Measurements from ENCODE around the gene KCNK10. TPM values are rescaled to one million over a fixed set of nuclear protein-coding genes. Genes with fewer than 3 reads are reported as not detected.

Gene KCNK10
- total RNA-seq, 1 donor from 2014 or later: 1.4 TPM

DNA sequence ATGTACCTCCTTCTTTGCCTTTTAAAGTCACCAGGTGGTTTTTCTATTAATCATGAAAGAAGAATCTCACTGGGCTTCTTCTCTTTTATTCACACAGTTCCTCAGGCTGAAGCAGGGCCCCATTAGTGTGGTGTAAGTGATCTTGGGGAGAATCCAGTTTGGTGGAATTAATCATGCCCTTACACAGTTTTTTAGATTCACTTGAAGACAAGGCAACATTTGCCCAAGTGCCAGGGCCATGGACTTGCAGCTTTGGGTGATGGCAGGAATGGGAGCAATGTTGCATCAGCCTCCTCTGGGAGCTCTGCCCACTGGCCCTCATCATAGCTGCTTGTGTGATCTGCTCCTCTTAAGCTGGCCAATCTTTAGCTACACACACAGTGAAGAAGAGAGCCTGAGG is 33.8 kb downstream of the KCNK10 start:
- TF ChIP-seq, protein P1, sequence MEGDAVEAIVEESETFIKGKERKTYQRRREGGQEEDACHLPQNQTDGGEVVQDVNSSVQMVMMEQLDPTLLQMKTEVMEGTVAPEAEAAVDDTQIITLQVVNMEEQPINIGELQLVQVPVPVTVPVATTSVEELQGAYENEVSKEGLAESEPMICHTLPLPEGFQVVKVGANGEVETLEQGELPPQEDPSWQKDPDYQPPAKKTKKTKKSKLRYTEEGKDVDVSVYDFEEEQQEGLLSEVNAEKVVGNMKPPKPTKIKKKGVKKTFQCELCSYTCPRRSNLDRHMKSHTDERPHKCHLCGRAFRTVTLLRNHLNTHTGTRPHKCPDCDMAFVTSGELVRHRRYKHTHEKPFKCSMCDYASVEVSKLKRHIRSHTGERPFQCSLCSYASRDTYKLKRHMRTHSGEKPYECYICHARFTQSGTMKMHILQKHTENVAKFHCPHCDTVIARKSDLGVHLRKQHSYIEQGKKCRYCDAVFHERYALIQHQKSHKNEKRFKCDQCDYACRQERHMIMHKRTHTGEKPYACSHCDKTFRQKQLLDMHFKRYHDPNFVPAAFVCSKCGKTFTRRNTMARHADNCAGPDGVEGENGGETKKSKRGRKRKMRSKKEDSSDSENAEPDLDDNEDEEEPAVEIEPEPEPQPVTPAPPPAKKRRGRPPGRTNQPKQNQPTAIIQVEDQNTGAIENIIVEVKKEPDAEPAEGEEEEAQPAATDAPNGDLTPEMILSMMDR (conservative IDR thresholded peaks at IDR 0.05): no peak
- H3K4me1 Mint-ChIP-seq (ENCODE audit: unreplicated experiment): no peaks in the 10 kb centered on the region
- H3K9me3 Mint-ChIP-seq: no peaks in the 10 kb centered on the region
- H3K36me3 Mint-ChIP-seq: no peaks in the 10 kb centered on the region
- peaks cover 4% of the 10 kb centered on the region for H3K27me3 Mint-ChIP-seq
- H3K4me3 Mint-ChIP-seq: no peak overlapping the region
- no peak for DNase-seq (ENCODE audit: extremely low spot score, unreplicated experiment)
- no peak overlapping the region for H3K27ac Mint-ChIP-seq

DNA sequence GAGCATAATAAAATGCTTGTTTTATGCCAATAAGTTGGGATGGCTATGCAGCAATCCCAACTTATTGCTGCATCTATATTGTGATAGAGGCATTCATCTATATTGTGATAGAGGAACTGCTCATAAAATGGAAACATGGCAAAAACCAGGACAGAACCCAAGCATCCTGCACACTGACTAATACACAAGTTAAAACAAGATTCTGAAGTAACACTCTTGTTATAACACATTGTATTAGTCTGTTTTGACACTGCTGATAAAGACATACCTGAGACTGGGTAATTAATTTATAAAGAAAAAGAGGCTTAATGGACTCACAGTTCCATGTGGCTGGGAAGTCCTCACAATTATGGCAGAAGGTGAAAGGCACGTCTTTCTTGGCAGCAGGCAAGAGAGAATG is 36.8 kb downstream of the KCNK10 start:
- H3K27ac Mint-ChIP-seq: no peak overlapping the region
- no peak for DNase-seq (ENCODE audit: extremely low spot score, unreplicated experiment)
- no peaks in the 10 kb centered on the region for H3K36me3 Mint-ChIP-seq
- H3K4me3 Mint-ChIP-seq: no peak overlapping the region
- no peaks in the 10 kb centered on the region for H3K4me1 Mint-ChIP-seq (ENCODE audit: unreplicated experiment)
- no peaks in the 10 kb centered on the region for H3K9me3 Mint-ChIP-seq
- H3K27me3 Mint-ChIP-seq: peaks cover 4% of the 10 kb centered on the region
- TF ChIP-seq, protein P1 (conservative IDR thresholded peaks at IDR 0.05): no peak

DNA sequence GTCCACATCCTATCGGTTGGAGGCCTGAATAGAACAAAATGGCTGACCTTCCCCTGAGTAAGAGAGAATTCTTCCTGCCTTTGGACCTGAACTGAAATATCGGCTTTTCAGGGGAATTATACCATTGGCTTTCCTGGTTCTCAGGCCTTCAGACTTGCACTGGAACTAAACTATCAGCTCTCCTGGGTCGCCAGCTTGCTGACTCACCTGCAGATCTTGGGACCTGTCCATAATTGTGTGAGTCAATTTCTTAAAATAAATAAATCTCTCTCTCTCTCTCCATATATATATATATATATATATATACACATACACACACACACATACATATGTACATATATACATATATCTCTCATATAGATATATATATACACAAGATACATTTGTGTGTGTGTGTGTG is 41.6 kb downstream of the KCNK10 start:
- peaks cover 13% of the 10 kb centered on the region for H3K27me3 Mint-ChIP-seq
- TF ChIP-seq, protein P1 (conservative IDR thresholded peaks at IDR 0.05): no peak
- H3K27ac Mint-ChIP-seq: no peak overlapping the region
- H3K9me3 Mint-ChIP-seq: no peaks in the 10 kb centered on the region
- H3K36me3 Mint-ChIP-seq: no peaks in the 10 kb centered on the region
- H3K4me3 Mint-ChIP-seq: no peak overlapping the region
- no peak for DNase-seq (ENCODE audit: extremely low spot score, unreplicated experiment)
- no peaks in the 10 kb centered on the region for H3K4me1 Mint-ChIP-seq (ENCODE audit: unreplicated experiment)

DNA sequence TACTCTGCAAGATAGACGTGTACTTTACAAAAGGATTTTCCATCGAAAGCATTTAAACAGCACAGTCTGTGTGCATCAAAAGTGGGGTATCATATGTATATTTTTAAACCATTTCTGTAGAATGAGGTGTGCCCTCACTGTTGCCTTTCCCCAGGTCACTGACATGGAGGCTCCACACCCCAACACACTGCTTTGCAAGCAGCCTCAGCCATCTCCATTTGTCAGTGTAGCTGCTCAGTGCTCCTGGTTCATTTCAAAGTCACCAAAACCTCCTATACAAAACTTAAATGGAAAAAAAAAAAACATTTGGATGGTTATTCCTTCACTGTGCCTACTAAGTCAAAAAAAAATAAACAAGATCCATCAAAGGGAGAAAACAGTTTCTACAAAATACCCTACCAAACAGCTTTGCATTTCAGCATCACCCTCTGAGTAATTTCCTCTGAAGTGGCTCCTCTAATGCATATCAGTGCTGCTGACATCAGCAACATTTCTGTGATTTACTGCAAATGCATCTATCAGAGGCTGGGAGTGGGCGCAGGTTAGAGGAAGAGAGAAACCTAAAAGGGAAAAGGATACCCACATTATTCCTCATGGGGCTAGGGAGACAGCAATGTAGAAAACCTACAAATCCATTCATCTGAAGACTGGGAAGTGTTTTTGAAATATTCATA is 46.0 kb downstream of the KCNK10 start:
- Mint-ChIP-seq H3K4me3 (no peak overlapping the region), H3K27me3 (peaks cover 22% of the 10 kb centered on the region), H3K36me3 (no peaks in the 10 kb centered on the region), H3K27ac (no peak overlapping the region), H3K9me3 (no peaks in the 10 kb centered on the region), H3K4me1 (ENCODE audit: unreplicated experiment) (no peaks in the 10 kb centered on the region)
- TF ChIP-seq, protein P1 (conservative IDR thresholded peaks at IDR 0.05): no peak
- no peak for DNase-seq (ENCODE audit: extremely low spot score, unreplicated experiment)

DNA sequence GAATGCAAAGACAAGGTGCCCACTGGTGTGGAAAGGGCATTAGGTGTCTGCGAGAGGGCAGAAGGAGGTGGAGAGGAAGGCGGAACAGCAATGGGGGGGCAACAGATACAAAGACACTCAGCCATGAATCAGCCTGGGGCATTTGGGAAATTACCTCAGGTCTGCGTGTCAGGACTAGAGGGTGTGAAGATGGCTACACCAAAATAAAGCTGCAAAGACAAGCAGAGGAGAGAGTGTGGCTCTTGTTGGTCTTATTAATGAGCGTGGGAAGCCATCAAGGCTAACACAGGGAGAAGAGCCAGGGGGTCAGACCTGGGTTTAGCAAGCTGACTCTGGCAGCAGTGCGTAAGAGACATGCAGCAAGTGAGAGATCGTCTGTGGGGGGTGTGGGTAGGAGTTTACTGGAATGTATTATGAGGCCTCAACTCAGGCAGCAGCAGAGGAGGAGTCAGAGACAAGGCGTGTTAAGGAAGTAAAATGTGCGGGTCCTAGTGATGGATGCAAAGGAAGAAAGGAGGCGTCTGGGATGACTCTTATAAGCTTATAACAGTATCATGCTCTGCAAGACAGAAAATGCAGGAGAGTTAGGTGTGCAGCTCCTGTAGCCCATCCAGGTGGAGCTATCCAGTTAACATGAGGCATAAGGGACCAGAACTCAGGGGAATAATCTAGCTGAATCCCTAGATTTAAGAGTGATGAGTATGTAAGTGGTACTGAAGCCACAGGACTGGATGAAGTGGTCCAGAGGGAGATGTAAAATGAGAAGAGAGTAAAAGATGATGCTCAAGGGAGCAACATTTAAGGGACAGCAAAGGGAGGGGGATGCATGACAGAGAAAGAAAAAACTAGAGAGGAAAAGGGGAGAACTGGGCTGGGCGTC is 50.4 kb downstream of the KCNK10 start:
- Mint-ChIP-seq H3K4me1 (ENCODE audit: unreplicated experiment) (no peaks in the 10 kb centered on the region), H3K27ac (no peak overlapping the region), H3K4me3 (no peak overlapping the region), H3K36me3 (no peaks in the 10 kb centered on the region), H3K27me3 (peaks cover 37% of the 10 kb centered on the region), H3K9me3 (no peaks in the 10 kb centered on the region)
- DNase-seq (ENCODE audit: extremely low spot score, unreplicated experiment): no peak
- TF ChIP-seq, protein P1 (conservative IDR thresholded peaks at IDR 0.05): no peak
